ENCODE results near the gene MCOLN3.

GRCh38 chr1:85058786-85059185 is 10.5 kb upstream of the MCOLN3 start:
- TF ChIP-seq CTCF (IDR thresholded peaks at IDR 0.05) (no peak), EZH2phosphoT487 (IDR thresholded peaks at IDR 0.05; ENCODE audit: borderline replicate concordance, low read depth) (no peak), ZBTB33 (IDR thresholded peaks at IDR 0.05; ENCODE audit: borderline replicate concordance, low read depth) (no peak), CHD2 (IDR thresholded peaks at IDR 0.05; ENCODE audit: low read length, partially characterized antibody) (no peak), PBX3 (IDR thresholded peaks at IDR 0.05) (no peak), TEAD4 (IDR thresholded peaks at IDR 0.05; ENCODE audit: borderline replicate concordance, insufficient read depth) (no peak), TAF1 (IDR thresholded peaks at IDR 0.05; ENCODE audit: borderline replicate concordance, low read depth, low read length) (no peak), REST (IDR thresholded peaks at IDR 0.05; ENCODE audit: low read depth, low read length) (no peak), MXI1 (IDR thresholded peaks at IDR 0.05; ENCODE audit: low read depth, low read length) (no peak), POLR2AphosphoS5 (IDR thresholded peaks at IDR 0.05; ENCODE audit: low read depth, low read length) (no peak)

Measured in SK-N-SH (cell line).